WI38 (cell line): ENCODE results near the gene SORBS2.

Experiments
- H3K4me3 ChIP-seq: 2 replicates; pipeline ENCODE4 v1.5.1; 2011; ENCODE audit warnings: low read depth, mild to moderate bottlenecking, control low read depth, low read length
- TF ChIP-seq, protein P1 (sequence below): IDR thresholded peaks from 2 replicates; pipeline ENCODE4 v1.5.1; 2012; ENCODE audit warnings: low read depth, mild to moderate bottlenecking, control low read depth, low read length

The SORBS2 gene

DNA sequence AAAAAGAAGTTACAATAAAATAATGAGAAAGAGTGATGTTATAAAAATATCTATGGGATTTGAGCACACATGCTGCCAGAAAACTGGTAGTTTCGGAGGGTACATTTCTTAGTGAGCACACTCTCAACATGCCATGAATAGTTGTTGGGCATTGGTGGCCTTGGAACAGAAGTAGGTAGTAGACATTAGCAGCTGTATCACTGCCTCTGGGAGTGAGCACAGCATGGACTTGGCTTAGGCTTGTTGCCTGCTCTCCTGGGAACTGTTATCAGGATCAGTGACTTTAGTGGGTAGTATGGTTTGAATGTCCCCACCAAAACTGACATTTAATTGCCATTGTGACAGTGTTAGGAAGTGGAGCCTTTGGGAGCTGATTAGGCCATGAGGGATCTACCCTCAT, 263.4 kb downstream of the SORBS2 start:
- TF ChIP-seq, protein P1, sequence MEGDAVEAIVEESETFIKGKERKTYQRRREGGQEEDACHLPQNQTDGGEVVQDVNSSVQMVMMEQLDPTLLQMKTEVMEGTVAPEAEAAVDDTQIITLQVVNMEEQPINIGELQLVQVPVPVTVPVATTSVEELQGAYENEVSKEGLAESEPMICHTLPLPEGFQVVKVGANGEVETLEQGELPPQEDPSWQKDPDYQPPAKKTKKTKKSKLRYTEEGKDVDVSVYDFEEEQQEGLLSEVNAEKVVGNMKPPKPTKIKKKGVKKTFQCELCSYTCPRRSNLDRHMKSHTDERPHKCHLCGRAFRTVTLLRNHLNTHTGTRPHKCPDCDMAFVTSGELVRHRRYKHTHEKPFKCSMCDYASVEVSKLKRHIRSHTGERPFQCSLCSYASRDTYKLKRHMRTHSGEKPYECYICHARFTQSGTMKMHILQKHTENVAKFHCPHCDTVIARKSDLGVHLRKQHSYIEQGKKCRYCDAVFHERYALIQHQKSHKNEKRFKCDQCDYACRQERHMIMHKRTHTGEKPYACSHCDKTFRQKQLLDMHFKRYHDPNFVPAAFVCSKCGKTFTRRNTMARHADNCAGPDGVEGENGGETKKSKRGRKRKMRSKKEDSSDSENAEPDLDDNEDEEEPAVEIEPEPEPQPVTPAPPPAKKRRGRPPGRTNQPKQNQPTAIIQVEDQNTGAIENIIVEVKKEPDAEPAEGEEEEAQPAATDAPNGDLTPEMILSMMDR = no peak
- no peak overlapping the region for H3K4me3 ChIP-seq

DNA sequence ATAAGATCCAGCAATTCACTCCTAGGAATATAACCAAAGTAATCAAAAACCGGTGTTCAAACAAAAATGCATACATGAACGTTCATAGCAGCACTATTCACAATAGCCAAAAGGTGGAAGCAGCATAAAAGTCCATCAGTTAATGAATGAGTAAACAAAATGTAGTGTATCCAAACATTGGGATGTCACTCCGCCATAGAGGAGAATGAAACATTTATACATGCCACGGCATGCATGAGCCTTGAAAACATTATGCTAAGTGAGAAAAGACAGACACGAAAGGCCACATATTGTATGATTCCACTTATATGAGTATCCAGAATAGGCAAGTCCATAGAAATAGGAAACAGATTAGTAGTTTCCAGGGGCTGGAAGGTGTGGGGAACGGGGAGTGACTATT, 265.7 kb downstream of the SORBS2 start:
- H3K4me3 ChIP-seq = no peak overlapping the region
- TF ChIP-seq, protein P1 = no peak

DNA sequence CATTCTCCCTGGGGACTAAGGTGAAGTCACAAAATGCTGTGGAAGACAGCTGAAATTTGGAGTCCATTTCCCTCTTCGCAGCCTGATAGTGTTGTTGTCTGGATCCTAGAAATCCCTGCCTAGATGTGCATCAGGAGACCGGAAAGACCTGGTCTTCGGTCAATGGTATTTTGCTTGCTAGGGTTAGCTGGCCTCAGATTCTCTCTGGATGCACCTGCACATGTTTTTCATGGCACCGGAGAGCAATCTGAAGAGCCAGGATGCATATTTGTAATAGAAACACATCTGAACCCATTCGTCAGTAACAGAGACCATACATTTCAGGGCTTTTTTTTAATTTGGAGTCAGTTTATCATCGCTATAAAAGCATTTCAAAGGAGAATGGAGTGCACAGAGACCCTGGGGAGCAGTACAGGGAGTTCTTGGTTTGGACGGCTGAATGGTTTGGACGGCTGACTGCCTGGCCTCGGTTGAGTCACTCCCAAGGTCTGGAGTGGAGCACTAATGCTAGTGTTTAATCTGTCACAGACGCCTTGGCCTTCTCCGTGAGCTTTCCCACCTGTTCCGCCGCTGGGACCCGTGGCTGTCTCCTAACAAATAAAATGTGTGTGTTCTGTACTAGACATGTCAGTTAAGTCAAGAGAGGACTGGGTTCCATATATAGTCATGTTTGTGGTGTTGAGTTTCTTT, 269.2 kb downstream of the SORBS2 start:
- TF ChIP-seq, protein P1 = no peak
- H3K4me3 ChIP-seq = no peak overlapping the region

DNA sequence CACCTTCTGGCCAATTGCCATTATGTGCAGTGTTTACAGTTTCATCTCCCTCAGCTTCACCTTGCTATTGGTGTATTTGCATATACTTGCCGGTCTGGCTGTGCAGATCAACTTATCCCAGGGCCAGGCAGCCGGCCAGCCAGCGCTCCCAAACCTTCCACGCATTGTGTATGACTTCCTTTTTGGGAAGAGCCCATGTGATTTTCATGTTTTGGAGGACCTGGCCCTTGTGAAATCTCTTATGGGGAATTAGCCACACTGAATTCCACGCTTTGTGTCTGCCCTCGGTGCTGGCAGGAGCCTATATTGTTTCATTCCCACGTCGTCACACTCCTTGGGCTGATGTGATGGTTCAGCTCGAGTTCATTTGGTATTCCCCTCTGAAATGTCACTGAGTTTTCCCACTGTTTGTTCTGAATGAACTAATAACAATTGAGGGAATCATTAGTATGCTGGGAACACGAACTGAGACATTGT, 270.7 kb downstream of the SORBS2 start:
- TF ChIP-seq, protein P1 = no peak
- no peak overlapping the region for H3K4me3 ChIP-seq

DNA sequence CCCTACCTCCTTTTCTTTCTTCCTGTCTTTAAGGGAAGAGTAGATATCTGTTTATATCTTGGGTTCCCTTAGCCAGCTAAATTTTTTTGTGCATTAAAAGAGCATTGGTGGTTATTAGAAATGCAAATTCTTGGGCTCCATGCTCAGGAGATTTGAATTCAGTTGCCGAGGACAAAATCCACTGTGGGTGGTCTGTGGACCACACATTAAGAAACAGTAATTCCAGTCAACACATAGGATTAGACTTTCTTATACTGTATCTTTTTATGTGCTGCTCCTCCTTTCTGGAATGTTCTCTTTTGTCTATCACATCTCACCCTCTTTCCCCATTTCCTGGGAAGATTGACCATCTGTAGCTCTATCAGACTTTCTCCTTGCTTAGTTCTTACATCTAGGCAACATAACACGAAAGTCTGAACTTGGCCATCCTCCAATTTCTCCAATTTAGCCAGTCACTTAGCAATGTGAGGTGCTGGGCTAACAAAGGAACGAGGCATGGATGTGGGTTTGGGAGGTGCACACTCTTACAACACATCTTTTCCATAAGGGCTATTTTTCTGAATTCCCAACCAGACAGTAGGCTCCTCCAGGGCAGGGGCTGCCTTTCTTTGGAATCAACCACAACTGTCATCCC, 271.4 kb downstream of the SORBS2 start:
- TF ChIP-seq, protein P1 = no peak
- H3K4me3 ChIP-seq = no peak overlapping the region

DNA sequence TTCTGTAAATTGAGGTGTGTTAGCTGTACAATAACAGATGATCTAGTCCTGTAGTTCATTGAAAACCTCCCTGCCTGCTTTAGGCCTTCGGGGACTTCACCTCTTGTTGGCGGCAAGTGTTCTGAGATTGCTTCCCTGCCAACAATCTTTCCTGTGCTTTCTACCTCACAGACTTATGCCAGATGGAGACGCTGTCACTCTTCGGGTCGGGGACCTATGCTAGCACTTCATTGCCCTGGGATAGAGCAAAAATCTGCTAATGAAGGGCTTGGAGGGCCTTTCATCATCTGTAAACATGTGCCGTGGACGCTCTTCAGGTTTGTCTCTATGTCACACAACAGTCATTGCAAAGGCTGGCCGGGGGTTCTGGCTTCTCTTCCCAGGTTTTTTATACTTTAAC, 272.0 kb downstream of the SORBS2 start:
- TF ChIP-seq, protein P1 = no peak
- H3K4me3 ChIP-seq = no peak overlapping the region

DNA sequence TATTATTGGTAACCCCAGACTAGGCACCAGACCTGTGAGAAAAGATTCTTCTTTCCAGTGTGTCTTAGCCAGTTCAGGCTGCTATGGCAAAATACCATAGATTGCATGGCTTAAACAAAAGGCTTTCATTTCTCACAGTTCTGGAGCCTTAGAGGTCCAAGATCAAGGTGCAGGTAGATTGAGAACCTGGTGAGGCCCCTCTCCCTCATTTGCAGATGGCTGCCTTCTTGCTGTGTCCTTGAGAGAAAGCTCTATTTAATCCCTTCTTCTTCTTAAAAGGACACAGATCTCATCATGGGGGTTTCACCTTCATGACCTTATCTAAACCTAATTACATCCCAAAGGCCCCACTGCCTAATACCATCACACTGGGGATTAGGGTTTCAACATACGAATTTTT, 273.2 kb downstream of the SORBS2 start:
- TF ChIP-seq, protein P1 = no peak
- H3K4me3 ChIP-seq = no peak overlapping the region
